DND-41 (cell line): Measurements from ENCODE around the gene RNF4.

Experiments
- EZH2 ChIP-seq: IDR thresholded peaks from 3 replicates; pipeline ENCODE4 v1.6.1; 2012; ENCODE audit warnings: borderline replicate concordance, low read depth, mild to moderate bottlenecking, moderate library complexity, low read length, inconsistent platforms; ENCODE audit not compliant: severe bottlenecking
- TF ChIP-seq, protein P1 (sequence below): IDR thresholded peaks from 2 replicates; pipeline ENCODE4 v1.5.1; 2012; ENCODE audit warnings: borderline replicate concordance, low read length, moderate library complexity, mild to moderate bottlenecking; ENCODE audit not compliant: poor library complexity, severe bottlenecking; ENCODE audit errors: extremely low read depth

DNA sequence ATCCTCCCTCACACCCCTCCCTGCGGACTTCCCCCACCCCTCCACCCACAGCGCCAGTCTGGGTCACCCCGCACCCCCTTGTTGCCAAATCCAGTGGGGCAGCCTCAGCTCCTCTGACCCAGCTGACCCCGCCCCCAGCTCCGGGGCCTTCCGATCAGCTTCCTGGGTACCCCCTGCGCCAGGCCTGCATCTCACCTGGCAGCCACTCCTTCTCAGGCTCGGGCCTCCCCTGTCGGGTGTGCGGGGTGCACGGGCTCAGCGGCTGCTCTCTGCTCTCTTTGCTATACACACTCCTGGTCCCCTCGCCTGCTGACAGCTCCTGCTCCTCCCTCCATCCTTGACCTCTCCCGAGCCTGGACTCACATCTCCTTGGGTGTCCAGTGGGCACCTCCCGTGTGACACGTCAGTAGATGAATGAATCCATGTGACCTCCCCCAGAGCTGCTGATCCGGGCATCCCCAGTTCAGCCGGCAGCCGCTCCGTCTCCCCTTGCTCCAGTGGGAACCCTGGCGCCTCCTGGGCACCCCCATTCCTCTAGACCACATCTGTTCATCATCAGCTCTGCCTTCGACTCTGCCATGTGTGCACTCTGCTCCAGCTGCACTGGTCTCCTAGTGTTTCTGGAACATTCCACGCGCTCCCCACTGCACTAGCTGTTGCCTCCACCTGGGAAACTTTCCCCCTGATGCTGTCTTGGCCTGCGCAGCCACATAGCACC is 40.3 kb upstream of the RNF4 start:
- no peak for TF ChIP-seq EZH2
- TF ChIP-seq, protein P1, sequence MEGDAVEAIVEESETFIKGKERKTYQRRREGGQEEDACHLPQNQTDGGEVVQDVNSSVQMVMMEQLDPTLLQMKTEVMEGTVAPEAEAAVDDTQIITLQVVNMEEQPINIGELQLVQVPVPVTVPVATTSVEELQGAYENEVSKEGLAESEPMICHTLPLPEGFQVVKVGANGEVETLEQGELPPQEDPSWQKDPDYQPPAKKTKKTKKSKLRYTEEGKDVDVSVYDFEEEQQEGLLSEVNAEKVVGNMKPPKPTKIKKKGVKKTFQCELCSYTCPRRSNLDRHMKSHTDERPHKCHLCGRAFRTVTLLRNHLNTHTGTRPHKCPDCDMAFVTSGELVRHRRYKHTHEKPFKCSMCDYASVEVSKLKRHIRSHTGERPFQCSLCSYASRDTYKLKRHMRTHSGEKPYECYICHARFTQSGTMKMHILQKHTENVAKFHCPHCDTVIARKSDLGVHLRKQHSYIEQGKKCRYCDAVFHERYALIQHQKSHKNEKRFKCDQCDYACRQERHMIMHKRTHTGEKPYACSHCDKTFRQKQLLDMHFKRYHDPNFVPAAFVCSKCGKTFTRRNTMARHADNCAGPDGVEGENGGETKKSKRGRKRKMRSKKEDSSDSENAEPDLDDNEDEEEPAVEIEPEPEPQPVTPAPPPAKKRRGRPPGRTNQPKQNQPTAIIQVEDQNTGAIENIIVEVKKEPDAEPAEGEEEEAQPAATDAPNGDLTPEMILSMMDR, result no peak
